Measurements from ENCODE around the gene SLC9A8.

- TF ChIP-seq CTCF (conservative IDR thresholded peaks at IDR 0.05; ENCODE audit: low read length) (no peak), EZH2phosphoT487 (IDR thresholded peaks at IDR 0.05; ENCODE audit: borderline replicate concordance, low read depth, low read length) (no peak)
Measured at GRCh38 chr20:49766979-49767521, 45.6 kb upstream of the SLC9A8 start.

Data from OCI-LY7 (cell line).